ENCODE results near the gene GAPT.

Gene GAPT

DNA sequence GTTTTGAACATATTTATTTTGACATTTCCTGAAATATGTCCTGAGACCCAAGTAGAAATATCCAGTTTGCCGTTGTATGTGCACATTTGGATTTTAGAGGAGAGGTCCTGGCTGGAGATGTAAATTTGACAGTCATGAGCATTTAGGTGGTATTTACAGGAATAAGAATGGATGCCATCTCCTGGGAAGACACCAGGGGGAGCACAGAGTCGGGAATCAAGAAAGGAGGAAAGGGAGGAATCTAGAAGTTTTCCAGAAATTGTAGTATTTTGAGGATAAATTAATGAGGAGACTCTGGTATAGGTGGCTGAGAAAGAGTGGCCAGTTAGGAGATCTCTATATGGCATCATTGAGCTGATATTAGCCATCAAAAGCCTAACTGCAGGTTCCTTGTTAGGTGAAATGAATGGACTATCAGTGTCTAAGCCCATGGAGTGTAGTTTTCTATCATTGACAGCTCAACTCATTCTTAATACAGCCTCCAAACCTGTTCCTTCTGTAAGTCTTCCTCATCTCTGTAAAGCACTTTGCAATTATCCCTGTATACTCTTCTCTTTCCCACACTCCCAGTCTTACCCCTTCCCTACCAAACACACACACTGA is 7.2 kb downstream of the GAPT start:
- in situ Hi-C loops (cut with HindIII; ENCODE audit: low sequenced_read_pairs) = loop anchor here (5.0 kb wide), 1 partner anchor 354 kb away; no protein-coding TSS in a partner anchor
- TF ChIP-seq, protein P1, sequence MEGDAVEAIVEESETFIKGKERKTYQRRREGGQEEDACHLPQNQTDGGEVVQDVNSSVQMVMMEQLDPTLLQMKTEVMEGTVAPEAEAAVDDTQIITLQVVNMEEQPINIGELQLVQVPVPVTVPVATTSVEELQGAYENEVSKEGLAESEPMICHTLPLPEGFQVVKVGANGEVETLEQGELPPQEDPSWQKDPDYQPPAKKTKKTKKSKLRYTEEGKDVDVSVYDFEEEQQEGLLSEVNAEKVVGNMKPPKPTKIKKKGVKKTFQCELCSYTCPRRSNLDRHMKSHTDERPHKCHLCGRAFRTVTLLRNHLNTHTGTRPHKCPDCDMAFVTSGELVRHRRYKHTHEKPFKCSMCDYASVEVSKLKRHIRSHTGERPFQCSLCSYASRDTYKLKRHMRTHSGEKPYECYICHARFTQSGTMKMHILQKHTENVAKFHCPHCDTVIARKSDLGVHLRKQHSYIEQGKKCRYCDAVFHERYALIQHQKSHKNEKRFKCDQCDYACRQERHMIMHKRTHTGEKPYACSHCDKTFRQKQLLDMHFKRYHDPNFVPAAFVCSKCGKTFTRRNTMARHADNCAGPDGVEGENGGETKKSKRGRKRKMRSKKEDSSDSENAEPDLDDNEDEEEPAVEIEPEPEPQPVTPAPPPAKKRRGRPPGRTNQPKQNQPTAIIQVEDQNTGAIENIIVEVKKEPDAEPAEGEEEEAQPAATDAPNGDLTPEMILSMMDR (IDR thresholded peaks at IDR 0.05; ENCODE audit: low read depth, low read length, missing control alignments) = peak; percentile 84
- peak; percentile 18 for DNase-seq (ENCODE audit: low read depth)
- no peak overlapping the region for H3K4me3 ChIP-seq (ENCODE audit: low read depth, low read length)

DNA sequence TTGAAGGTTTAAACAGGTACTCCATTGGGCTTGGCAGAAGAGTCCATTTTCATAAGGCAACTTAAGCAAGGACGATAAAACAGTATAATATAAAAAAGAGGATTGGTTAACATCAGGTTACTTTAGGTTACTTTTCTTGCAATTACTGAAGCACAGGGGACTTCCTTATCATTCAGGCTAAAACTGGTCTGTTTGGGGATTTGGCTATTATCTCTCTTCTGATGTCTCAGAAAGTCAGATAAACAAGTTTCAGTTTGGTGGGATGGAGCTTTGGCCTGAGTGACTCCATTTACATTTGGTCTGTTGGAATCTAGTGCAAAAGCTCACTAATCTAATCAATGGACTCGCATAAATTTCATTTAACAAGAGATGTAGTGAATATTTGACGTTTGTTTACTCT is 8.0 kb downstream of the GAPT start:
- no peak overlapping the region for H3K4me3 ChIP-seq (ENCODE audit: low read depth, low read length)
- TF ChIP-seq, protein P1 (IDR thresholded peaks at IDR 0.05; ENCODE audit: low read depth, low read length, missing control alignments) = no peak
- DNase-seq (ENCODE audit: low read depth) = no peak
- in situ Hi-C loops (cut with HindIII; ENCODE audit: low sequenced_read_pairs) = loop anchor here (5.0 kb wide), 1 partner anchor 353 kb away; no protein-coding TSS in a partner anchor

DNA sequence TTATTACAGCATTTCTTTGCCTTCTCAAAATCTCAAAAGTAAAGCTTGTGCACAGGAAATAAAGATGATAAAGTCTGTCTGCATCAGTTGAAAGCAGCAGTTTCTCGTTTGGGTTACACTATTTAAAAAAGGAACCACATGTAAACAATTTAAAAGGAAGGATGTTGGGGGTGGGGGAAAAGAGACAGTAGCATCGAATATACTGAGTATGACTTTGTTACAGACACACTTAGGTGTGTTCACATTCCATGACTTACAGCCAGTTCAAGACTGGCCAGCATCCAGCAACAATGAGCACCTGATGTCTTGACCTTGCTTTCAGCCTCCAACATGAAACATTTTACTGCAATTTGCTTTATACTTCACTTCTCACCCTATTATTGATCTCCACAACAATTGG is 8.7 kb downstream of the GAPT start:
- H3K4me3 ChIP-seq (ENCODE audit: low read depth, low read length) = no peak overlapping the region
- in situ Hi-C loops (cut with HindIII; ENCODE audit: low sequenced_read_pairs) = loop anchor here (5.0 kb wide), 1 partner anchor 352 kb away; no protein-coding TSS in a partner anchor
- TF ChIP-seq, protein P1 (IDR thresholded peaks at IDR 0.05; ENCODE audit: low read depth, low read length, missing control alignments) = no peak
- no peak for DNase-seq (ENCODE audit: low read depth)

DNA sequence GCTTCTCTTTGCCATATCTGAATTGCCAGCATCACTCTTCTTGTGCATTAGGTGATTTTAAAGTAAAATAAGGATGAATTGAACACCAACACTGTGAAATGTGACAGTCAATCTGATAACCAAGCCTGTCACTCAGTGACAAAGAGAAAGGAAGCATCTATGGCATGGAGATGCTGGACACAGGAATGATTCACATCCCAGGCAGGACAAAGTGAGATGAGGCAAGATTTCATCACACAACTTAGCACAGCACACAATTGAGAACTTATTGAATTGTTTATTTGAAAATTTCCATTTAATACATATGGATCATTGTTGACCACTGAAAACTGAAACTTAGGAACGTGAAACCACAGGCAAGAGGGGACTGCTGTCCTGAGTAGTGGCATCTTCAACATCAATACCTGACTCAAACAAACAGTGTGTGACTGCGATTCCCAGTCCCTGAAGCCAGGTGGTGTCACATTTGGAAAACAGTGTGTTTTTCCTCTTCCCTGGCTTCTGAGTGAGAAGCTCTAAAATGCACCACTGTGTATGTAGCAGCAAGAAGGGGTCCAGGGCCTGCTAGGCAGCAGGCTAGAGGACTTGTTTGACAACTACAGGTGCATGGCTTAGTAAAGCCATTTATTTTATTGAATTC is 10.7 kb downstream of the GAPT start:
- TF ChIP-seq, protein P1 (IDR thresholded peaks at IDR 0.05; ENCODE audit: low read depth, low read length, missing control alignments) = no peak
- DNase-seq (ENCODE audit: low read depth) = no peak
- no peak overlapping the region for H3K4me3 ChIP-seq (ENCODE audit: low read depth, low read length)
- in situ Hi-C loops (cut with HindIII; ENCODE audit: low sequenced_read_pairs) = no loop called here

DNA sequence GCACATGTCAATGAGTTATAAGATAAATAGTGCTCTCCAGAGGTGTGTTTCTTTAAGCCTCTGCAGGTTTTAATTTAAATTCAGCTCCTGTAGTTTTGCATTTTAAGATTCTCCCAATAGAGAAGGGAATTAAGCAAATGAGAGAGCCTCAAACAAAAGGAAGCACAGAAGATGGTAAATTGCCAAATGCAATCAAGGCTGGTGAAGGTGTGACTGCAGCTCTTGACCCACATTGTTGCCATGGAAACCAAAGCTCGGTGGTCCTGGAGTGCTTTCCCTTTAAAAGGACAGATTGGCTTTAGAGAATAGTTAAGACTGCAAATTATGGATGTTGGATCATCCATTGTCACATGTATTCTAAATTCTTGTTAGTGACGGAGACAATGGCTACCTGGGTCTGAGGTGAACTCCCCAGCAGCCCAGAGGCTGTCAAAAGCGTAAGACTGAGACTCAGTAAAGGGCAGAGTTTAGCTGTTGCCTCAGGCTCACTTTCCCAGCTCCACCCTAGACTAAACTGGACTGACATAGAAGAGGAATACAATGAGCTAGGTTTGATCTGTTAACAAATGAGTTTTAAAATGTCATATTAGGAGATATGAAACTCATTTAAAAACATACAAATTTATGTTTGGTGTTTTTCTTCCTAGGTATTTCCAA is 12.3 kb downstream of the GAPT start:
- no peak for DNase-seq (ENCODE audit: low read depth)
- TF ChIP-seq, protein P1 (IDR thresholded peaks at IDR 0.05; ENCODE audit: low read depth, low read length, missing control alignments) = no peak
- no peak overlapping the region for H3K4me3 ChIP-seq (ENCODE audit: low read depth, low read length)
- in situ Hi-C loops (cut with HindIII; ENCODE audit: low sequenced_read_pairs) = no loop called here

DNA sequence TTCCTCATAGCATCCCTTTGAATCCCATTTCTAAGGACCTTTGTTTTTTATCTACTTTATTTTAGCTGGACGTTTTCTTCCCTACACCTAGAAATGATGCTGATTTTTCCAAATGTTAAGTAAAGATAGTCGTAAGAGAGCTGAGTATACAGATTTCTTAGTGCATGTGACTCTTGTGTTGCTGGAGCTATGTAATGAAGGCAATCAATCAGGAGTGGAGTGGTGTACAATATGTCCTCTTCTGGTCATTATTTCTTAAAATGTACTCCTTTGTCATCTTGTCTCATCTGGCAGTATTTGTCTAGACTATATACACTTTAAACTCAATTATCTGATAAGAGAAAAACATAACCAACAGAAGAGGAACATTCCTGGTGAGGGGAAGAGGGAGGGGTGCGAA is 13.5 kb downstream of the GAPT start:
- in situ Hi-C loops (cut with HindIII; ENCODE audit: low sequenced_read_pairs) = no loop called here
- DNase-seq (ENCODE audit: low read depth) = no peak
- H3K4me3 ChIP-seq (ENCODE audit: low read depth, low read length) = no peak overlapping the region
- TF ChIP-seq, protein P1 (IDR thresholded peaks at IDR 0.05; ENCODE audit: low read depth, low read length, missing control alignments) = no peak

Data from astrocyte of the cerebellum (primary cell).